WTC11 (cell line): Measurements from ENCODE around the gene AGBL1. TPM values are rescaled to one million over a fixed set of nuclear protein-coding genes. Genes with fewer than 3 reads are reported as not detected.

Source experiments
- ATAC-seq: fragments of 200-7000 bp; cut with Tn5 transposase; 2 replicates; pipeline ENCODE4 v1.10.0; 2021; ENCODE audit warnings: mild to moderate bottlenecking, moderate library complexity
- CTCF ChIA-PET: fragments of 300-600 bp; sonication (Branson Sonifier 250); formaldehyde crosslinking; loops from one replicate; lab custom pipeline; 2021; ENCODE audit warnings: antibody characterized with exemption; lab: Charles Lee
- POLR2A ChIA-PET: fragments of 350-600 bp; sonication (Branson Sonifier 250); formaldehyde crosslinking; loops from one replicate; lab custom pipeline; 2021; ENCODE audit warnings: antibody characterized with exemption; lab: Charles Lee
- DNase-seq: peaks from one replicate; pipeline ENCODE4 v3.0.0; 2021; ENCODE audit warnings: low spot score
- H3K27ac Mint-ChIP-seq: 2 replicates; pipeline ENCODE4 v1.8.0; 2021; ENCODE audit warnings: mixed read lengths
- H3K27me3 Mint-ChIP-seq: 2 replicates; pipeline ENCODE4 v1.8.0; 2021; ENCODE audit warnings: low read depth, mild to moderate bottlenecking, moderate library complexity, mixed read lengths
- H3K36me3 Mint-ChIP-seq: 2 replicates; pipeline ENCODE4 v1.8.0; 2021; ENCODE audit warnings: mixed read lengths
- H3K4me1 Mint-ChIP-seq: 2 replicates; pipeline ENCODE4 v1.8.0; 2022; ENCODE audit warnings: mixed read lengths
- H3K4me3 Mint-ChIP-seq: 2 replicates; pipeline ENCODE4 v1.8.0; 2021; ENCODE audit warnings: mild to moderate bottlenecking, moderate library complexity, mixed read lengths
- H3K9me3 Mint-ChIP-seq: 2 replicates; pipeline ENCODE4 v1.8.0; 2021; ENCODE audit warnings: mixed read lengths
- ATF1 ChIP-seq: sonication (generic); formaldehyde crosslinking; IDR thresholded peaks from 2 replicates; pipeline ENCODE4 v1.8.1; 2023; ENCODE audit warnings: mild to moderate bottlenecking, moderate library complexity, missing genetic modification reagents
- CREM ChIP-seq: sonication (generic); formaldehyde crosslinking; IDR thresholded peaks from 2 replicates; pipeline ENCODE4 v1.8.1; 2022; ENCODE audit warnings: mild to moderate bottlenecking, missing genetic modification reagents, moderate library complexity
- GTF2I ChIP-seq: fragments of 250-450 bp; sonication (Bioruptor Pico); conservative IDR thresholded peaks from 2 replicates; pipeline ENCODE4 v1.4.0; 2021; ENCODE audit warnings: mild to moderate bottlenecking
- HMGA2 ChIP-seq: fragments of 250-450 bp; sonication (Bioruptor Pico); IDR thresholded peaks from 2 replicates; pipeline ENCODE4 v1.4.0; 2021; ENCODE audit warnings: mild to moderate bottlenecking, moderate library complexity
- IRF2 ChIP-seq: sonication (generic); formaldehyde crosslinking; IDR thresholded peaks from 2 replicates; pipeline ENCODE4 v1.8.0; 2022; ENCODE audit warnings: low read depth, missing genetic modification reagents, borderline replicate concordance
- MYBL2 ChIP-seq: sonication (generic); formaldehyde crosslinking; IDR thresholded peaks from 2 replicates; pipeline ENCODE4 v1.8.1; 2023; ENCODE audit warnings: mild to moderate bottlenecking, moderate library complexity, missing genetic modification reagents
- PRRX2 ChIP-seq: fragments of 250-450 bp; sonication (Bioruptor Pico); IDR thresholded peaks from 2 replicates; pipeline ENCODE4 v1.8.0; 2021; ENCODE audit warnings: mild to moderate bottlenecking
- SMAD4 ChIP-seq: sonication (generic); formaldehyde crosslinking; IDR thresholded peaks from 2 replicates; pipeline ENCODE4 v1.8.0; 2022; ENCODE audit warnings: mild to moderate bottlenecking, missing genetic modification reagents
- TEAD4 ChIP-seq: sonication (generic); formaldehyde crosslinking; IDR thresholded peaks from 2 replicates; pipeline ENCODE4 v1.8.0; 2022; ENCODE audit warnings: mild to moderate bottlenecking, missing genetic modification reagents
- ZNF121 ChIP-seq: sonication (generic); formaldehyde crosslinking; IDR thresholded peaks from 2 replicates; pipeline ENCODE4 v1.8.0; 2023; ENCODE audit warnings: missing genetic modification reagents
- ZNF423 ChIP-seq: fragments of 250-450 bp; sonication (Bioruptor Pico); IDR thresholded peaks from 2 replicates; pipeline ENCODE4 v2.1.2; 2022; ENCODE audit warnings: mild to moderate bottlenecking, moderate library complexity
- total RNA-seq: library from RNA; stranded (reverse); gene quantifications from 3 replicates; pipeline ENCODE4 v1.2.3, GENCODE V29; 2021
- TF ChIP-seq, protein P1 (sequence below): fragments of 250-450 bp; sonication (Bioruptor Pico); IDR thresholded peaks from 2 replicates; pipeline ENCODE4 v1.9.0; 2021; ENCODE audit warnings: mild to moderate bottlenecking, borderline replicate concordance
- TF ChIP-seq, protein P2 (sequence below): sonication (generic); formaldehyde crosslinking; conservative IDR thresholded peaks from 2 replicates; pipeline ENCODE4 v1.8.1; 2022; ENCODE audit warnings: mild to moderate bottlenecking, missing genetic modification reagents
- TF ChIP-seq, protein P3 (sequence below): fragments of 250-450 bp; sonication (Bioruptor Pico); conservative IDR thresholded peaks from 2 replicates; pipeline ENCODE4 v1.9.0; 2021; ENCODE audit warnings: mild to moderate bottlenecking
- TF ChIP-seq, protein P4 (sequence below): fragments of 250-450 bp; sonication (Bioruptor Pico); IDR thresholded peaks from 2 replicates; pipeline ENCODE4 v1.9.0; 2021; ENCODE audit warnings: moderate library complexity, mild to moderate bottlenecking, inconsistent platforms, borderline replicate concordance
- TF ChIP-seq, protein P5 (sequence below): fragments of 250-450 bp; sonication (Bioruptor Pico); IDR thresholded peaks from 2 replicates; pipeline ENCODE4 v1.8.0; 2021; ENCODE audit warnings: mild to moderate bottlenecking
- TF ChIP-seq, protein P6 (sequence below): sonication (generic); formaldehyde crosslinking; IDR thresholded peaks from 2 replicates; pipeline ENCODE4 v1.8.1; 2023; ENCODE audit warnings: mild to moderate bottlenecking, moderate library complexity, missing genetic modification reagents
- TF ChIP-seq, protein P7 (sequence below): sonication (generic); formaldehyde crosslinking; IDR thresholded peaks from 2 replicates; pipeline ENCODE4 v1.8.0; 2023; ENCODE audit warnings: missing genetic modification reagents, mild to moderate bottlenecking, borderline replicate concordance
- TF ChIP-seq, protein P8 (sequence below): sonication (generic); formaldehyde crosslinking; IDR thresholded peaks from 2 replicates; pipeline ENCODE4 v1.8.0; 2022; ENCODE audit warnings: mild to moderate bottlenecking, missing genetic modification reagents

The AGBL1 gene
- total RNA-seq, 1 experiment from 2014 or later, result not detected

DNA sequence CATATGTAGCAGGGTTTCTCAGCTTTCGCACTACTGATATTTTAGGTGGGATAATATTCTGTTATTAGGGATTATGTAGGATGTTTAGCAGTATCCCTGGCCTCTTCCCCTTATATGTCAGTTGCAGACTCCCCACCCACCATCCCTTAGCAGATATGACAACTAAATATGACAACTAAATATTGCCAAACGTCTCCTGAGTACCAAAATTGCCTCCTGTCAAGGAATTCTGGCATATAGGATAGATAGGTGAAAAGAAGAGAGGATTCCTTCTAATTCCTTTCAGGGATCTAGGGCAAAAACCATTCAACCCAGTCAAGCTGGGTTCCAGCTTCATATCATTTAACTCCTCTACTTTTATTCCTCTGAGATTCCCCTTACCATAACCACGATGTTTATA, 759.8 kb downstream of the AGBL1 start (continued):
- TF ChIP-seq, protein P1, sequence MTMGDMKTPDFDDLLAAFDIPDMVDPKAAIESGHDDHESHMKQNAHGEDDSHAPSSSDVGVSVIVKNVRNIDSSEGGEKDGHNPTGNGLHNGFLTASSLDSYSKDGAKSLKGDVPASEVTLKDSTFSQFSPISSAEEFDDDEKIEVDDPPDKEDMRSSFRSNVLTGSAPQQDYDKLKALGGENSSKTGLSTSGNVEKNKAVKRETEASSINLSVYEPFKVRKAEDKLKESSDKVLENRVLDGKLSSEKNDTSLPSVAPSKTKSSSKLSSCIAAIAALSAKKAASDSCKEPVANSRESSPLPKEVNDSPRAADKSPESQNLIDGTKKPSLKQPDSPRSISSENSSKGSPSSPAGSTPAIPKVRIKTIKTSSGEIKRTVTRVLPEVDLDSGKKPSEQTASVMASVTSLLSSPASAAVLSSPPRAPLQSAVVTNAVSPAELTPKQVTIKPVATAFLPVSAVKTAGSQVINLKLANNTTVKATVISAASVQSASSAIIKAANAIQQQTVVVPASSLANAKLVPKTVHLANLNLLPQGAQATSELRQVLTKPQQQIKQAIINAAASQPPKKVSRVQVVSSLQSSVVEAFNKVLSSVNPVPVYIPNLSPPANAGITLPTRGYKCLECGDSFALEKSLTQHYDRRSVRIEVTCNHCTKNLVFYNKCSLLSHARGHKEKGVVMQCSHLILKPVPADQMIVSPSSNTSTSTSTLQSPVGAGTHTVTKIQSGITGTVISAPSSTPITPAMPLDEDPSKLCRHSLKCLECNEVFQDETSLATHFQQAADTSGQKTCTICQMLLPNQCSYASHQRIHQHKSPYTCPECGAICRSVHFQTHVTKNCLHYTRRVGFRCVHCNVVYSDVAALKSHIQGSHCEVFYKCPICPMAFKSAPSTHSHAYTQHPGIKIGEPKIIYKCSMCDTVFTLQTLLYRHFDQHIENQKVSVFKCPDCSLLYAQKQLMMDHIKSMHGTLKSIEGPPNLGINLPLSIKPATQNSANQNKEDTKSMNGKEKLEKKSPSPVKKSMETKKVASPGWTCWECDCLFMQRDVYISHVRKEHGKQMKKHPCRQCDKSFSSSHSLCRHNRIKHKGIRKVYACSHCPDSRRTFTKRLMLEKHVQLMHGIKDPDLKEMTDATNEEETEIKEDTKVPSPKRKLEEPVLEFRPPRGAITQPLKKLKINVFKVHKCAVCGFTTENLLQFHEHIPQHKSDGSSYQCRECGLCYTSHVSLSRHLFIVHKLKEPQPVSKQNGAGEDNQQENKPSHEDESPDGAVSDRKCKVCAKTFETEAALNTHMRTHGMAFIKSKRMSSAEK, result no peak
- TF ChIP-seq ZNF423 (no peak), PRRX2 (CRISPR knock-in tag) (no peak), ZNF121 (CRISPR knock-in tag) (no peak)
- TF ChIP-seq, protein P2, sequence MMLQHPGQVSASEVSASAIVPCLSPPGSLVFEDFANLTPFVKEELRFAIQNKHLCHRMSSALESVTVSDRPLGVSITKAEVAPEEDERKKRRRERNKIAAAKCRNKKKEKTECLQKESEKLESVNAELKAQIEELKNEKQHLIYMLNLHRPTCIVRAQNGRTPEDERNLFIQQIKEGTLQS (CRISPR knock-in tag), result no peak
- TF ChIP-seq, all 79 proteins: peak for 0

DNA sequence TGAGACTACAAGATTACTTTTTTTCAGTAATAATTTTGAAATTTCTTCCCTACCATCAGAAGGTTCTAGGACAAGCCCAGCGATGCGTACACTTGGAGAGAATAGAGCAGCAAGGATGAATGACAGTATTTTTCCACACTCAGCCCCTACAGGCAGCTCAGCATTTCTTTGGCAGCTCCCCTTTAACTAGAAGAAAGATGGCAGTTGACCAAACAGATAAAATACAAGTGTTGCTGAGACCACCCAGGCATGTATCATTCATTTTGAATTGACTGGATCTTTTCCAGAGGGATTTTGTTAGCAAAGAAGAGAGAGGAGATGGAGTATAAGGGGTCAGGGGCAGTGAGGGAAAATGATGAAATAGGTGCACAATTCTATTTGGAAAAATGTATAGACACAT, 761.3 kb downstream of the AGBL1 start:
- H3K27me3 Mint-ChIP-seq, result no peaks in the 10 kb centered on the region
- no peak overlapping the region for H3K4me3 Mint-ChIP-seq
- ChIA-PET CTCF (no interaction called here), POLR2A (no interaction called here)
- H3K4me1 Mint-ChIP-seq, result no peaks in the 10 kb centered on the region
- ATAC-seq, result no peak
- TF ChIP-seq HMGA2 (CRISPR knock-in tag) (no peak), IRF2 (CRISPR knock-in tag) (no peak), SMAD4 (CRISPR knock-in tag) (no peak), TEAD4 (no peak), GTF2I (no peak), ZNF423 (no peak)
- TF ChIP-seq, protein P3, sequence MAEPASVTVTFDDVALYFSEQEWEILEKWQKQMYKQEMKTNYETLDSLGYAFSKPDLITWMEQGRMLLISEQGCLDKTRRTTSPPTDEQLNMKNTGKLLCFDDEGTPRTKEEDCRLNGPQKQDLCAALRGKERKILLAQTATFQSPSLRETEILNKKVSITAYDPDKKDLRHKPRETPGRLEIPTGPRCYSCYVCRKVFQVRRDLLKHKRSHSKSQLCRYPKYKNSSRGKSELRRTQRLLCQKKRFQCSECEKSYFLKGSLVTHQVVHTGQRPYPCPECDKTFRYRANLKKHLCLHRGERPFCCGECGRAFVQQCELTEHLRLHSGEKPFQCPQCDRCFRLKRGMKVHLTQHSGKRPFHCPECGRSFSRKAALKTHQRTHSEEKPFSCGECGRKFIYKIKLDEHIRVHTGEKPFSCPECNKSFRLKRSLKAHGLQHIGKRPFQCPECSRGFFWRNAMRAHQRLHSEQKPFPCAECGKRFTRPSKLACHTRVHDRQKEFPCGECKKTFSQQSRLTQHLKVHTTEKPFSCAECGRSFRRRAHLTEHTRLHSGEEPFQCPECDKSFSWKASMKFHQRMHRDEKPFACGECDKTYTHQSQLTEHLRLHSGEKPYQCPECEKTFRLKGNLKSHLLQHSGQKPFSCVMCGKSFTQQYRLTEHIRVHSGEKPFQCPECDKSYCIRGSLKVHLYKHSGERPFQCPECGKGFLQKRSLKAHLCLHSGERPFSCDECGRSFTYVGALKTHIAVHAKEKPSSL, result no peak
- TF ChIP-seq, protein P4, sequence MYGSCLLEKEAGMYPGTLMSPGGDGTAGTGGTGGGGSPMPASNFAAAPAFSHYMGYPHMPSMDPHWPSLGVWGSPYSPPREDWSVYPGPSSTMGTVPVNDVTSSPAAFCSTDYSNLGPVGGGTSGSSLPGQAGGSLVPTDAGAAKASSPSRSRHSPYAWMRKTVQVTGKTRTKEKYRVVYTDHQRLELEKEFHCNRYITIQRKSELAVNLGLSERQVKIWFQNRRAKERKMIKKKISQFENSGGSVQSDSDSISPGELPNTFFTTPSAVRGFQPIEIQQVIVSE, result no peak
- TF ChIP-seq, protein P5, sequence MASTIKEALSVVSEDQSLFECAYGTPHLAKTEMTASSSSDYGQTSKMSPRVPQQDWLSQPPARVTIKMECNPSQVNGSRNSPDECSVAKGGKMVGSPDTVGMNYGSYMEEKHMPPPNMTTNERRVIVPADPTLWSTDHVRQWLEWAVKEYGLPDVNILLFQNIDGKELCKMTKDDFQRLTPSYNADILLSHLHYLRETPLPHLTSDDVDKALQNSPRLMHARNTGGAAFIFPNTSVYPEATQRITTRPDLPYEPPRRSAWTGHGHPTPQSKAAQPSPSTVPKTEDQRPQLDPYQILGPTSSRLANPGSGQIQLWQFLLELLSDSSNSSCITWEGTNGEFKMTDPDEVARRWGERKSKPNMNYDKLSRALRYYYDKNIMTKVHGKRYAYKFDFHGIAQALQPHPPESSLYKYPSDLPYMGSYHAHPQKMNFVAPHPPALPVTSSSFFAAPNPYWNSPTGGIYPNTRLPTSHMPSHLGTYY (CRISPR knock-in tag), result no peak
- no peaks in the 10 kb centered on the region for H3K9me3 Mint-ChIP-seq
- no peak for DNase-seq
- H3K27ac Mint-ChIP-seq, result no peak overlapping the region
- H3K36me3 Mint-ChIP-seq, result no peaks in the 10 kb centered on the region

DNA sequence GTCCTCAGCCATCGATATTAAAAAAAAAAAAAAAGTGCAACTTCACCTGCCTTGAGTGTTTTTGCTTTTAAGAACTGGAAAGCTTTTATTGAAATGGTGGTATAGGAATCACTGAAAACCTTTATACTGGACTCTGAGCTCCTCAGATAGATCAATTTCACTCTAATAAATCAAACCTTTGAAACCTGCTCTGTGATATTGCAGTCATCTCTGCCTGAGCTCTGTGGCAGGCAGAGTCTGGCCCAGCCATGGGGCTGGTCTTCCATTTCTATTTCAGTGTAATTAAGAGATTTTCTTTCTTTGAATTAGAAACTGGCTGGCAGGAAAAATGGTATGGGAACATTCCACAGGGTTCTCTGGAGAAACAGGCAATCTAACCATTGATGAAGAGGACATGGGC, 762.5 kb downstream of the AGBL1 start:
- H3K36me3 Mint-ChIP-seq, result no peaks in the 10 kb centered on the region
- no peak overlapping the region for H3K4me3 Mint-ChIP-seq
- H3K4me1 Mint-ChIP-seq, result no peaks in the 10 kb centered on the region
- 0 out of 2 replicates have a peak, but pooled peaks cover 3% of the 10 kb centered on the region for H3K9me3 Mint-ChIP-seq
- POLR2A ChIA-PET, result no interaction called here
- no peak overlapping the region for H3K27ac Mint-ChIP-seq
- H3K27me3 Mint-ChIP-seq, result no peaks in the 10 kb centered on the region
- ATAC-seq (no peak), DNase-seq (no peak)
- CTCF ChIA-PET, result no interaction called here
- TF ChIP-seq, protein P6, sequence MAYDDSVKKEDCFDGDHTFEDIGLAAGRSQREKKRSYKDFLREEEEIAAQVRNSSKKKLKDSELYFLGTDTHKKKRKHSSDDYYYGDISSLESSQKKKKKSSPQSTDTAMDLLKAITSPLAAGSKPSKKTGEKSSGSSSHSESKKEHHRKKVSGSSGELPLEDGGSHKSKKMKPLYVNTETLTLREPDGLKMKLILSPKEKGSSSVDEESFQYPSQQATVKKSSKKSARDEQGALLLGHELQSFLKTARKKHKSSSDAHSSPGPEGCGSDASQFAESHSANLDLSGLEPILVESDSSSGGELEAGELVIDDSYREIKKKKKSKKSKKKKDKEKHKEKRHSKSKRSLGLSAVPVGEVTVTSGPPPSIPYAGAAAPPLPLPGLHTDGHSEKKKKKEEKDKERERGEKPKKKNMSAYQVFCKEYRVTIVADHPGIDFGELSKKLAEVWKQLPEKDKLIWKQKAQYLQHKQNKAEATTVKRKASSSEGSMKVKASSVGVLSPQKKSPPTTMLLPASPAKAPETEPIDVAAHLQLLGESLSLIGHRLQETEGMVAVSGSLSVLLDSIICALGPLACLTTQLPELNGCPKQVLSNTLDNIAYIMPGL (CRISPR knock-in tag), result no peak
- TF ChIP-seq, protein P7, sequence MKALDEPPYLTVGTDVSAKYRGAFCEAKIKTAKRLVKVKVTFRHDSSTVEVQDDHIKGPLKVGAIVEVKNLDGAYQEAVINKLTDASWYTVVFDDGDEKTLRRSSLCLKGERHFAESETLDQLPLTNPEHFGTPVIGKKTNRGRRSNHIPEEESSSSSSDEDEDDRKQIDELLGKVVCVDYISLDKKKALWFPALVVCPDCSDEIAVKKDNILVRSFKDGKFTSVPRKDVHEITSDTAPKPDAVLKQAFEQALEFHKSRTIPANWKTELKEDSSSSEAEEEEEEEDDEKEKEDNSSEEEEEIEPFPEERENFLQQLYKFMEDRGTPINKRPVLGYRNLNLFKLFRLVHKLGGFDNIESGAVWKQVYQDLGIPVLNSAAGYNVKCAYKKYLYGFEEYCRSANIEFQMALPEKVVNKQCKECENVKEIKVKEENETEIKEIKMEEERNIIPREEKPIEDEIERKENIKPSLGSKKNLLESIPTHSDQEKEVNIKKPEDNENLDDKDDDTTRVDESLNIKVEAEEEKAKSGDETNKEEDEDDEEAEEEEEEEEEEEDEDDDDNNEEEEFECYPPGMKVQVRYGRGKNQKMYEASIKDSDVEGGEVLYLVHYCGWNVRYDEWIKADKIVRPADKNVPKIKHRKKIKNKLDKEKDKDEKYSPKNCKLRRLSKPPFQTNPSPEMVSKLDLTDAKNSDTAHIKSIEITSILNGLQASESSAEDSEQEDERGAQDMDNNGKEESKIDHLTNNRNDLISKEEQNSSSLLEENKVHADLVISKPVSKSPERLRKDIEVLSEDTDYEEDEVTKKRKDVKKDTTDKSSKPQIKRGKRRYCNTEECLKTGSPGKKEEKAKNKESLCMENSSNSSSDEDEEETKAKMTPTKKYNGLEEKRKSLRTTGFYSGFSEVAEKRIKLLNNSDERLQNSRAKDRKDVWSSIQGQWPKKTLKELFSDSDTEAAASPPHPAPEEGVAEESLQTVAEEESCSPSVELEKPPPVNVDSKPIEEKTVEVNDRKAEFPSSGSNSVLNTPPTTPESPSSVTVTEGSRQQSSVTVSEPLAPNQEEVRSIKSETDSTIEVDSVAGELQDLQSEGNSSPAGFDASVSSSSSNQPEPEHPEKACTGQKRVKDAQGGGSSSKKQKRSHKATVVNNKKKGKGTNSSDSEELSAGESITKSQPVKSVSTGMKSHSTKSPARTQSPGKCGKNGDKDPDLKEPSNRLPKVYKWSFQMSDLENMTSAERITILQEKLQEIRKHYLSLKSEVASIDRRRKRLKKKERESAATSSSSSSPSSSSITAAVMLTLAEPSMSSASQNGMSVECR (CRISPR knock-in tag), result no peak
- TF ChIP-seq SMAD4 (CRISPR knock-in tag) (no peak), CREM (CRISPR knock-in tag) (no peak), MYBL2 (CRISPR knock-in tag) (no peak), ATF1 (CRISPR knock-in tag) (no peak)
- TF ChIP-seq, protein P8, sequence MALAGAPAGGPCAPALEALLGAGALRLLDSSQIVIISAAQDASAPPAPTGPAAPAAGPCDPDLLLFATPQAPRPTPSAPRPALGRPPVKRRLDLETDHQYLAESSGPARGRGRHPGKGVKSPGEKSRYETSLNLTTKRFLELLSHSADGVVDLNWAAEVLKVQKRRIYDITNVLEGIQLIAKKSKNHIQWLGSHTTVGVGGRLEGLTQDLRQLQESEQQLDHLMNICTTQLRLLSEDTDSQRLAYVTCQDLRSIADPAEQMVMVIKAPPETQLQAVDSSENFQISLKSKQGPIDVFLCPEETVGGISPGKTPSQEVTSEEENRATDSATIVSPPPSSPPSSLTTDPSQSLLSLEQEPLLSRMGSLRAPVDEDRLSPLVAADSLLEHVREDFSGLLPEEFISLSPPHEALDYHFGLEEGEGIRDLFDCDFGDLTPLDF, result no peak
